ENCODE results near the gene DIP2C.
"Not testable (repeated sequence)": the region's sequence is repeated elsewhere in the genome, so short reads cannot be mapped to it uniquely, and the experiment has no call there.

DIP2C gene

GRCh38 chr10:381805-382204 is 307.7 kb downstream of the DIP2C start:
- FAIRE-seq: no peak

- FAIRE-seq: no peak
Observed at GRCh38 chr10:381346-381745, 308.1 kb downstream of the DIP2C start.

GRCh38 chr10:380313-380940 is 309.0 kb downstream of the DIP2C start:
- no peak for FAIRE-seq

- no peak for FAIRE-seq
Observed at GRCh38 chr10:378930-379704, 310.4 kb downstream of the DIP2C start.

GRCh38 chr10:378230-378929 is 311.1 kb downstream of the DIP2C start:
- no peak for FAIRE-seq

GRCh38 chr10:377228-377627 is 312.2 kb downstream of the DIP2C start:
- no peak for FAIRE-seq

- no peak for FAIRE-seq
Observed at GRCh38 chr10:375815-376505, 313.5 kb downstream of the DIP2C start.

- FAIRE-seq: no peak
Observed at GRCh38 chr10:374354-374753, 315.1 kb downstream of the DIP2C start.

- no peak for FAIRE-seq
Observed at GRCh38 chr10:373526-374309, 315.8 kb downstream of the DIP2C start.

GRCh38 chr10:373015-373414 is 316.5 kb downstream of the DIP2C start:
- FAIRE-seq: no peak

- FAIRE-seq: no peak
Observed at GRCh38 chr10:372566-372965, 316.9 kb downstream of the DIP2C start.

GRCh38 chr10:371515-371914 is 318.0 kb downstream of the DIP2C start:
- no peak for FAIRE-seq

GRCh38 chr10:370449-370825 is 319.0 kb downstream of the DIP2C start:
- FAIRE-seq: no peak

GRCh38 chr10:369684-370448 is 319.6 kb downstream of the DIP2C start:
- no peak for FAIRE-seq

GRCh38 chr10:369221-369683 is 320.2 kb downstream of the DIP2C start:
- no peak for FAIRE-seq

GRCh38 chr10:368579-369220 is 320.8 kb downstream of the DIP2C start:
- FAIRE-seq: no peak

GRCh38 chr10:368107-368506 is 321.4 kb downstream of the DIP2C start:
- FAIRE-seq: not testable (repeated sequence)

- no peak for FAIRE-seq
Observed at GRCh38 chr10:367636-368035, 321.8 kb downstream of the DIP2C start.

GRCh38 chr10:366186-366585 is 323.3 kb downstream of the DIP2C start:
- FAIRE-seq: no peak

GRCh38 chr10:364267-364775 is 325.1 kb downstream of the DIP2C start:
- no peak for FAIRE-seq

GRCh38 chr10:363152-363551 is 326.3 kb downstream of the DIP2C start:
- no peak for FAIRE-seq

Measured in colon (tissue), 2 donors.